ENCODE data around the gene CERT1. TPM values are rescaled to one million over a fixed set of nuclear protein-coding genes. Genes with fewer than 3 reads are reported as not detected.

CERT1 gene
- total RNA-seq, 1 donor from 2014 or later = 45.4 TPM

DNA sequence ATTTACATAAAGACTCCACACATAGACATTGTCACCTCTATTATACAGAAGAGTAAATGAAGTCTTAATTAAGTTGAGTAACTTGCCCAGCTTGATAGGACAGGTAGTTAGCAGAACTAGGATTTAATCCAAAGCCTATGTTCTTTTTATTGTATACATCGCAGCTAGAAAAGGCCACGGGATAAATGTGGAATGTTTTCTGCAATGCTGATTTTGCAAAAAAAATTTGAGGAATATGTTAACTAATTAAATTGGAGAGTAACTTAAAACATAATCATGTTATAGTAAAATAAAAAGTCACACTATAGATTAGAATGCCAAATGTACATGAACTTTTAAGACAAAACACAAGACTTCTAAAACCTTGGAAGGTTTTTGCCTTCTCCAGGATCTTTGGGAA lies 41.3 kb upstream of the CERT1 start:
- TF ChIP-seq, protein P1, sequence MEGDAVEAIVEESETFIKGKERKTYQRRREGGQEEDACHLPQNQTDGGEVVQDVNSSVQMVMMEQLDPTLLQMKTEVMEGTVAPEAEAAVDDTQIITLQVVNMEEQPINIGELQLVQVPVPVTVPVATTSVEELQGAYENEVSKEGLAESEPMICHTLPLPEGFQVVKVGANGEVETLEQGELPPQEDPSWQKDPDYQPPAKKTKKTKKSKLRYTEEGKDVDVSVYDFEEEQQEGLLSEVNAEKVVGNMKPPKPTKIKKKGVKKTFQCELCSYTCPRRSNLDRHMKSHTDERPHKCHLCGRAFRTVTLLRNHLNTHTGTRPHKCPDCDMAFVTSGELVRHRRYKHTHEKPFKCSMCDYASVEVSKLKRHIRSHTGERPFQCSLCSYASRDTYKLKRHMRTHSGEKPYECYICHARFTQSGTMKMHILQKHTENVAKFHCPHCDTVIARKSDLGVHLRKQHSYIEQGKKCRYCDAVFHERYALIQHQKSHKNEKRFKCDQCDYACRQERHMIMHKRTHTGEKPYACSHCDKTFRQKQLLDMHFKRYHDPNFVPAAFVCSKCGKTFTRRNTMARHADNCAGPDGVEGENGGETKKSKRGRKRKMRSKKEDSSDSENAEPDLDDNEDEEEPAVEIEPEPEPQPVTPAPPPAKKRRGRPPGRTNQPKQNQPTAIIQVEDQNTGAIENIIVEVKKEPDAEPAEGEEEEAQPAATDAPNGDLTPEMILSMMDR (IDR thresholded peaks at IDR 0.05; ENCODE audit: partially characterized antibody, unreplicated experiment) = no peak
- H3K27me3 Mint-ChIP-seq (ENCODE audit: unreplicated experiment) = no peaks in the 10 kb centered on the region
- peaks cover 3% of the 10 kb centered on the region for H3K4me1 Mint-ChIP-seq (ENCODE audit: low read depth, unreplicated experiment)
- DNase-seq = no peak
- H3K9me3 Mint-ChIP-seq (ENCODE audit: unreplicated experiment) = no peaks in the 10 kb centered on the region
- no peak overlapping the region for H3K27ac Mint-ChIP-seq (ENCODE audit: unreplicated experiment)
- peaks cover 4% of the 10 kb centered on the region for H3K36me3 Mint-ChIP-seq (ENCODE audit: unreplicated experiment)
- no peak overlapping the region for H3K4me3 Mint-ChIP-seq (ENCODE audit: unreplicated experiment)

DNA sequence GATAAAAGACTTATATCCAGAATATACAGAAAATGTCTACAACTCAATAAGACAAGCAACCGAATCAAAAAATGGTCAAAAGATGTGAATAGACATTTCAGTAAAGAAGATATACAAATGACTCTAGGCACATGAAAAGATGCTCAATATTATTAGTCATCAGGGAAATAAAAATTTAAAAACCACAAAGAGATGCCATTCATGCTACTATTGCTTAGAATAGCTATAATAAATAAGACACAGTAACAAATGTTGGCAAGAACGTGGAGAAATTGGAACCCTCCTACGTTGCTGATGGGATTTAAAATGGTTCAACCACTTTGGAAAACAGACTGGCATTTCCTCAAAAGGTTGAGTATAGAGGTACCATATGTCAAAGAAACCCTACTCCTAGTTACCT lies 40.0 kb upstream of the CERT1 start:
- Mint-ChIP-seq H3K27me3 (ENCODE audit: unreplicated experiment) (no peaks in the 10 kb centered on the region), H3K9me3 (ENCODE audit: unreplicated experiment) (no peaks in the 10 kb centered on the region), H3K27ac (ENCODE audit: unreplicated experiment) (no peak overlapping the region), H3K4me1 (ENCODE audit: low read depth, unreplicated experiment) (peaks cover 3% of the 10 kb centered on the region), H3K36me3 (ENCODE audit: unreplicated experiment) (no peaks in the 10 kb centered on the region), H3K4me3 (ENCODE audit: unreplicated experiment) (no peak overlapping the region)
- TF ChIP-seq, protein P1 (IDR thresholded peaks at IDR 0.05; ENCODE audit: partially characterized antibody, unreplicated experiment) = no peak
- no peak for DNase-seq

DNA sequence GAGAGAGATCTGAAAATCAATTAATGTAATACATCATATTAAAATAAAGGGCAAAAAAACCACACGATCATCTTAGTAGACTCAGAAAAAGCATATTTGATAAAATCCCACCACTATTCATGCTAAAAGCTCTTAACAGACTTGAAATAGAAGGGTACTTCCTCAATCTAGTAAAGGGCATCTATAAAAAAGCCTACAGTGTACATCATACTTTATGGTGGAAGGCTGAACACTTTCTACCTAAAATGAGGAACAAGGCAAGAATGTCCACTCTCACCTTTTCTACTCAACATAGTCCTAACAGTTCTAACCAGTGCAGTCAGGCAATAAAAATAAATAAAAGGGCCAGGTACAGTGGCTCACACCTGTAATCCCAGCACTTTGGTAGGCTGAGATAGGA lies 39.2 kb upstream of the CERT1 start:
- Mint-ChIP-seq H3K27ac (ENCODE audit: unreplicated experiment) (no peak overlapping the region), H3K36me3 (ENCODE audit: unreplicated experiment) (no peaks in the 10 kb centered on the region), H3K4me3 (ENCODE audit: unreplicated experiment) (no peak overlapping the region), H3K4me1 (ENCODE audit: low read depth, unreplicated experiment) (no peaks in the 10 kb centered on the region), H3K27me3 (ENCODE audit: unreplicated experiment) (no peaks in the 10 kb centered on the region), H3K9me3 (ENCODE audit: unreplicated experiment) (no peaks in the 10 kb centered on the region)
- DNase-seq = no peak
- TF ChIP-seq, protein P1 (IDR thresholded peaks at IDR 0.05; ENCODE audit: partially characterized antibody, unreplicated experiment) = no peak

DNA sequence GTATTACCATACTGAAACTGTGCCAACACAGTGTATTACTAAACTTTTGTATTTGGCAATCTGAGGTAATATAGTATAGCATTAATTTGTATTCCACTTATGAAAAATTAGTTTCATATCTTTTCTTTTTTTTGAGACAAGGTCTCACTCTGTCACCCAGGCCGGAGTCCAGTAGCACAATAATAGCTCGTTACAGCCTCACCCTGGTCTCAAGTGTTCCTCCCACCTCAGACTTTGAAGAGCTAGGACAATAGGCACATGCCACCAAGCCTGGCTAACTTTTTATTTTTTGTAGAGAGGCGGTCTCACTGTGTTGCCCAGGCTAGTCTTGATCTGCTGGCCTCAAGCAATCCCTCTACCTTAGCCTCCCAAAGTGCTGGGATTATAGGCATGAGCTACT lies 36.4 kb upstream of the CERT1 start:
- TF ChIP-seq, protein P1 (IDR thresholded peaks at IDR 0.05; ENCODE audit: partially characterized antibody, unreplicated experiment) = no peak

DNA sequence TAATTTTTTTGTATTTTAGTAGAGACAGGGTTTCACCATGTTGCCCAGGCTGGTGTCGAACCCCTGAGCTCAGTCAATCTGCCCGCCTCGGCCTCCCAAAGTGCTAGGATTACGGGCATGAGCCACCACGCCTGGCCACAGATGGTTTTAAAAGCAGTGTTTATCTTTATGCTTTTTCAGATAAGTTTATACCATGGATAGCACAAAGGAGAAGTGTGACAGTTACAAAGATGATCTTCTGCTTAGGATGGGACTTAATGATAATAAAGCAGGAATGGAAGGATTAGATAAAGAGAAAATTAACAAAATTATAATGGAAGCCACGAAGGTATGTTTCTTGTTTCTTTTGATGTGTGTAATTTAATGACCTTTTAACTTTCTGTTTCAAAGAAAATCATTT lies 35.4 kb upstream of the CERT1 start:
- H3K27ac Mint-ChIP-seq (ENCODE audit: unreplicated experiment) = no peak overlapping the region
- H3K4me1 Mint-ChIP-seq (ENCODE audit: low read depth, unreplicated experiment) = no peaks in the 10 kb centered on the region
- H3K4me3 Mint-ChIP-seq (ENCODE audit: unreplicated experiment) = no peak overlapping the region
- TF ChIP-seq, protein P1 (IDR thresholded peaks at IDR 0.05; ENCODE audit: partially characterized antibody, unreplicated experiment) = no peak
- H3K9me3 Mint-ChIP-seq (ENCODE audit: unreplicated experiment) = no peaks in the 10 kb centered on the region
- no peak for DNase-seq
- H3K36me3 Mint-ChIP-seq (ENCODE audit: unreplicated experiment) = no peaks in the 10 kb centered on the region
- H3K27me3 Mint-ChIP-seq (ENCODE audit: unreplicated experiment) = no peaks in the 10 kb centered on the region

More for the DNA sequence above, 36.4 kb upstream of the CERT1 start:
- no peak overlapping the region for H3K27ac Mint-ChIP-seq (ENCODE audit: unreplicated experiment)
- no peak overlapping the region for H3K4me3 Mint-ChIP-seq (ENCODE audit: unreplicated experiment)
- DNase-seq = no peak
- no peaks in the 10 kb centered on the region for H3K9me3 Mint-ChIP-seq (ENCODE audit: unreplicated experiment)
- no peaks in the 10 kb centered on the region for H3K27me3 Mint-ChIP-seq (ENCODE audit: unreplicated experiment)
- no peaks in the 10 kb centered on the region for H3K4me1 Mint-ChIP-seq (ENCODE audit: low read depth, unreplicated experiment)
- no peaks in the 10 kb centered on the region for H3K36me3 Mint-ChIP-seq (ENCODE audit: unreplicated experiment)

Data from glutamatergic neuron (in vitro differentiated cells).